Fibroblast of skin of right quadriceps (primary cell): ENCODE data around the gene FLT1.

ENCODE experiments used
- DNase-seq: peaks from one replicate; pipeline ENCODE4 v3.0.0-alpha.2; 2013

Gene FLT1

GRCh38 chr13:28424541-28424940 is 70.4 kb downstream of the FLT1 start:
- no peak for DNase-seq

GRCh38 chr13:28423010-28423409 is 71.9 kb downstream of the FLT1 start:
- DNase-seq: no peak

GRCh38 chr13:28421676-28422410 is 73.1 kb downstream of the FLT1 start:
- no peak for DNase-seq

GRCh38 chr13:28420704-28421103 is 74.2 kb downstream of the FLT1 start:
- DNase-seq: peak; percentile 57

GRCh38 chr13:28415994-28416421 is 78.9 kb downstream of the FLT1 start:
- DNase-seq: no peak

- no peak for DNase-seq
These were observed 80.9 kb downstream of the FLT1 start for GRCh38 chr13:28413999-28414398.

GRCh38 chr13:28412981-28413380 is 81.9 kb downstream of the FLT1 start:
- no peak for DNase-seq

GRCh38 chr13:28411831-28412353 is 83.0 kb downstream of the FLT1 start:
- DNase-seq: no peak

- no peak for DNase-seq
These were observed 84.8 kb downstream of the FLT1 start for GRCh38 chr13:28410096-28410495.

- no peak for DNase-seq
These were observed 85.3 kb downstream of the FLT1 start for GRCh38 chr13:28409648-28410047.

- no peak for DNase-seq
These were observed 86.1 kb downstream of the FLT1 start for GRCh38 chr13:28408863-28409262.

- no peak for DNase-seq
These were observed 86.6 kb downstream of the FLT1 start for GRCh38 chr13:28408235-28408848.

- no peak for DNase-seq
These were observed 88.1 kb downstream of the FLT1 start for GRCh38 chr13:28406733-28407266.

GRCh38 chr13:28402057-28402381 is 92.9 kb downstream of the FLT1 start:
- DNase-seq: no peak

- peak; percentile 91 for DNase-seq
These were observed 93.4 kb downstream of the FLT1 start for GRCh38 chr13:28401303-28402056.

- DNase-seq: no peak
These were observed 98.9 kb downstream of the FLT1 start for GRCh38 chr13:28396053-28396452.

GRCh38 chr13:28394422-28394821 is 100.5 kb downstream of the FLT1 start:
- peak; percentile 34 for DNase-seq

GRCh38 chr13:28392896-28393505 is 101.9 kb downstream of the FLT1 start:
- no peak for DNase-seq

- DNase-seq: no peak
These were observed 102.5 kb downstream of the FLT1 start for GRCh38 chr13:28392428-28392827.

- no peak for DNase-seq
These were observed 107.0 kb downstream of the FLT1 start for GRCh38 chr13:28387740-28388501.

- DNase-seq: no peak
These were observed 109.6 kb downstream of the FLT1 start for GRCh38 chr13:28385362-28385761.

GRCh38 chr13:28384789-28385188 is 110.1 kb downstream of the FLT1 start:
- DNase-seq: no peak
